ENCODE data around the gene CNNM3.
"Not testable (repeated sequence)": the region's sequence is repeated elsewhere in the genome, so short reads cannot be mapped to it uniquely, and the experiment has no call there.

Gene CNNM3

GRCh38 chr2:96841701-96842495, 25.8 kb downstream of the CNNM3 start:
- DNase-seq: no peak

- DNase-seq: no peak
These were observed 26.5 kb downstream of the CNNM3 start for GRCh38 chr2:96842600-96842999.

DNA sequence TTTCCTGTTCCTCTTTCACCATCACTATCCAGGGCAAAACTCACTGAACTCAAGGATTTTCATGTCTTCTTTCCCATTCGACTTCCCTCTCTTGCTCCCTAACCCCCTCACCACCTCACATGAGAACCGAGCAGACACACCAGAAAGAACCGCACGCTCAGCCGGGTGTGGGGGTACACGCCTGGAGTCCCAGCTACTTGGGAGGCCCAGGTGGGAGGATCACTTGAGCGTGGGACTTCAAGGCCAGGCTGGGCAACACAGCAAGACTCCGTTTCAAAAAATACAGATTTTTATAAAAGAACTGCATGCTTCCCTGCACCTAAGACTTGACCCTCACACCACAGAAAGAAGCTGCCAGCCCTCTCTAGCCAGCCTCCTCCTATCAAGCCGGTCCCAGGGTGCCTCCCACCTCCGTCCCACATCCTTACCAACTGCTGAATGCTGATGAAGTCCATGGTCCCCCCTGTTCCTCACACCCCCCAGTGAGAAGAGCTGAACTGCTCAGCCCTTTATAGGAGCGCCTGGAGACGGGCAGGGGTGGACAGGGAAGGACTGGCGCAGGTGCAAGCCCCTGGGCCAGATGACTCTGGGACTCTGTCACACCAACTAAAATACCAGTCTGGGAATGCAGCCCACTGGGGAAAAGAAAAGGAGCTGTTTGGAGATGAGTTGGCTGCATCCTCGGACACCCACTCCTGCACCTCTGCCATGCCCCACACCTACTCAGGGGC, 27.6 kb downstream of the CNNM3 start, which contains the start of gene ANKRD23:
Gene ANKRD23, minus strand, starts transcription at position 484 of the 731 bp plus-strand sequence. Its CDS starts 29 bp downstream, at position 455.
- DNase-seq: no peak

GRCh38 chr2:96844405-96844808, 28.3 kb downstream of the CNNM3 start:
- DNase-seq: no peak

- no peak for DNase-seq
These were observed 30.8 kb downstream of the CNNM3 start for GRCh38 chr2:96846825-96847224.

DNA sequence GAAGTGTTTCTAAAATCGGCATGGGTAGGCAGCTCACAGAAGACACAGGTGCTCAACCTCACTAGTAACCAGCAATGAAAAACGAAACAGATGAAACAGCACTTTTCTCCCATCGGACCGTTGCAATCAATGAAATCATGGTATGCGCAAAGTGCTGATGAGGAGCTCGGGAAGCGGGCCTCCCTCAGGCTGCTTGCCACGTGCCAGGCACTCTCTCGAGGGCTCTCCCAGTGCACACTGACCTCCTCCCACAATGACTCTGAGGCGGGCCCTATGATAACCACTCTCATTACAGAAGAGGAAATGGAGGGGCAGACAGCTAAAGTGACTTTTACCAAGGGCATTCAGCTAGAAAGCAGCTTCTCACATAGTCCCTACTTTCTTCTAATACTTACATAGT, 31.5 kb downstream of the CNNM3 start:
- no peak for DNase-seq

- no peak for DNase-seq
These were observed 32.2 kb downstream of the CNNM3 start for GRCh38 chr2:96848264-96848663.

GRCh38 chr2:96852667-96853066, 36.6 kb downstream of the CNNM3 start:
- DNase-seq: no peak

DNA sequence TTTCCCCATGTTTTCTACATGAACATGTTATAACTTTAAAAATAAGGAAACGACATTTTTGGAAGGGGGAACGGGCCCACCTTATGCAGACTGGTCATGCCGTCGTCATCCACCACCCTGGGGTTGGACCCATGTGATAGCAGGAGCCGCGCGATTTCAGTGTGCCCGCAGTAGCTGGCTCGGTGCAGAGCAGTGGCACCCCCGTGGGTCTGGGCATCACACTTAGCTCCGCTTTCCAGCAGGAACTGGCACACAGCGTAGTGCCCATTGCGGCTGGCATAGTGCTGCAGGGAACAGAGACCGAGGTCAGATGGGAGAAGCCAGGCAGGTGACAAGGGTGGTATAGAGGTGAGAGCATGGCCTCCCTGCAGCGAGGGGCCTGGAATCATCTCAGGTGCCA, 37.3 kb downstream of the CNNM3 start:
- no peak for DNase-seq

DNA sequence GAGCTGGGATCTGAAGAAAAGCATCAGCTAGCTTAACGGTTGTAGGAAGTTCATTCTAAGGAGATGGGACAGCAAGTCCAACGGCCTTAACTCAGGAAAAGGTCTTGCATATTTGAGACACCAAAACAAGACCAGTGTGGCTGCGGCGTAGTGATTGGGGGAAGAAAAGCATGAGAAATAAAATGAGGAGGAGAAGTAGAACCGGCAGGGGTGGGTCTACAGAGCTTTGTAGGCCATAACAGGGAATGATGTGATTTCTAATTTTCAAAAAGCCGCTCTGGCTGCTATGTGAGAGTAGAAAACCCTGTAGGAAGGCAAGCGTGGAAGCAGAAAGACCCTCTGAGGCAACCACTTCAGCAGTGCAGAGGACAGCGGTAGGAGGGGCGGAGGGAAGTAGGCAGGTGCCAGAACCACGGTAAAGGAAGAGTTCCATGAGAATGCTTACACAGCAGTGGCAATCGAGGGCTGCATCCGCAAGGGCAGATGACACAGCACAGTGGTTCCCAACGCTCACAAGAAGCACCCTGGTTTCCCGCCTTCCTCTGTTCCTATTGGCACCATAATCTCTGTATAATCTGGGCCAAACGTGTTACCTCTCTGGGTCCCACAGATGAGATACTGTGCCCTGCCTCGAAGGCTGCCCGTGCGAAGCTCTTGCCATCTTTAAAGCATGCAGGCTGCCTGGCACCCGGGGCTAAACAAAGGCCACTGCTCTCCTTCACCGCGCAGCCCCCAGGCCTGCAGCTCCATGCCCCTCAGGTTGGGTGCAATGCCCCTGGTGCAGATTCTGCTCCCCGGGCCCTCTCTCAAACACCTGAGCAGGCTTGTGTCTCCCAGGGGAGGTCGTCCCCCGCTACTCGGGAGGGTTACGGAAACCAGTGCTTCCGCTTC, 41.0 kb downstream of the CNNM3 start:
- peak; percentile 86 for DNase-seq

DNA sequence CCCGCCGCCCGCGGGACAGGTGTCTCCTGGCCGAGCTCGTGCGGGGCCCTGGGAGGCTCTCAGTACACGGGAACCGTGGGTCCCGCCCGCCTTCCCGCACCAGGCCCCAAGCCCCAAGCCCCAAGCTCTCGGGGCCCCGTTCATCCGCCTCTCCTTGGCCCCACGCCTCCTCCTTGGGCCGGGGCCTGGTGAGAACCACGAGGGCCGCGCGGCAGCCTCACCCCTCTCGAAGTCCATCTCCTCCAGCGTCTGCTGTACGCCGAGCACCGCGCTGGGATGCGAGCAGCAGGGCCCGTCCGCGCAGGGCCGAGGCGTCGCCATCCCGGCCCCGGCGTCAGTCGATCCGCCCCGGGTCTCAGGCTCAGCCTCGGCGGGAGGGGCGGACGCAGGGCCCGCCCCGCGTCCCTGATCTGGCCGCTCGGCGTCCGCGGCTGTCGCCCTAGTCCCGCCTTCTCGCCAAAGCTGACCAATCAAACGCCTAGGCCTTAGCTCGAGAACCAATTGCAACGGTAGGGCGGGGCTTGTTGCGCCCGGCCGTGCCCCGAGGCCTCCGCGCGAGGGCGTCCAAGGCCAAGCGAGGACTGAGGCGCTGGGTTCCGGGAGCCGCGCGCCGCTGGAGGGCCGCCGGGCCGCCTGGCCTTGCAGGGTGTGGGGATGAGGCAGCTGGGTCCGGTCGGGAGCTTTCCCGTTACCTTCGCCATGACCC, 41.8 kb downstream of the CNNM3 start, which contains the start of gene ANKRD39:
Gene ANKRD39, minus strand, starts transcription at position 350 of the 706 bp plus-strand sequence. Its CDS starts 29 bp downstream, at position 321.
- peak; percentile 100 for DNase-seq

- DNase-seq: peak; percentile 62
These were observed 43.1 kb downstream of the CNNM3 start for GRCh38 chr2:96859099-96859649.

GRCh38 chr2:96859681-96860064, 43.6 kb downstream of the CNNM3 start:
- DNase-seq: no peak

GRCh38 chr2:96860065-96861029, 44.3 kb downstream of the CNNM3 start:
- peak; percentile 58 for DNase-seq

GRCh38 chr2:96861074-96861473, 45.0 kb downstream of the CNNM3 start:
- DNase-seq: no peak

DNA sequence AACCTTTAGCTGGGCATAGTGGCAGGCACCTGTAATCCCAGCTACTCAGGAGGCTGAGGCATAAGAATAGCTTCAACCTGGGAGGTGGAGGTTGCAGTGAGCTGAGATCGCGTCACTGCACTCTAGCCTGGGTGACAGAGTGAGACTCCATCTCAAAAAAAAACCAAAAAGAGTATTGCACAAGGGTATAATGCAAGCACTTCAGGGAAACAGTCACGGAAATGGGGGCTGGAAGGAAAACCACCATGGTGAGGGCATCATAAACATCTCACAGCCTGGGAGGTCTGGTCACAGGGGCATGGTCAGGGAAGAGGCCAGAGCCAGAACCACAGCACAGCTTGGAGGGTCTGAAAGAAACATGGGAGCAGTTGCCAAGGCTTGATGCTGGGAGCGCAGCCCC, 47.0 kb downstream of the CNNM3 start:
- DNase-seq: not testable (repeated sequence)

GRCh38 chr2:96863575-96864342, 47.7 kb downstream of the CNNM3 start:
- DNase-seq: no peak

DNA sequence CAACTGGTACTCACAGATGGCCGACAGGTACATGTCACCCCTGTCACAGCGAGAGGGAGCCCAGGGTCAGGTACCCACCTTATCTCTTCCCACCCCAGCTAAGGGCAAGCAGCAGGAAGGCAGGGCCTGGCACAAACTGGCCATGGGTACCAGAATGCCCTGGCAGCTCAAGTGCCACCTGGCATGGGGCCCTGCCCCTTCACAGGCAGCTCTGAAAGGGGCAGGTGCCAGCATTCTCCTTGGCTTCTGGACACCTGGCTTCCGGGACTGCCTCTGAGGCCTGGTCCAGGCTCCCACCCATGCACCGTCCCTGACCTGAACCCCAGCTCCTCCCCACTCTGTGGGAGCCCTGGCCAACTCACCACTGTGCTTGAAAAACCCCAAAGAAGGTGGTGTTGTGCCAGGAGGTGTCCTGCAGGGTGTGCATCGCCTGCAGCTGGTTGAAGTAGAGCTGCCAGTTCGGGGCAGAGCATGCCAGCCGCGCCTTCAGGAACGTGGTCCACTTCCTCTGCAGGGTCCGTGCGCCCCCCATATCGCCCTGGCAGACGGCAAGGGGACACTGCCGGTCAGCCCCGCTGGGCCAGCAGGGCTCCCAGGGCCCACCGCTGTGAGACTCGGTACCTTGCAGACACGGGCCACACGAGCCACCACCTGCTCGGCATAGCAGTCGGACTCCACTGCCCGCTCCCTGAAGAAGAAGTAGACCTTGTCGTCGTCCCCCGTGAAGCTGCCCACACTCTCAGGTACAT, 48.4 kb downstream of the CNNM3 start:
- DNase-seq: peak; percentile 50

DNA sequence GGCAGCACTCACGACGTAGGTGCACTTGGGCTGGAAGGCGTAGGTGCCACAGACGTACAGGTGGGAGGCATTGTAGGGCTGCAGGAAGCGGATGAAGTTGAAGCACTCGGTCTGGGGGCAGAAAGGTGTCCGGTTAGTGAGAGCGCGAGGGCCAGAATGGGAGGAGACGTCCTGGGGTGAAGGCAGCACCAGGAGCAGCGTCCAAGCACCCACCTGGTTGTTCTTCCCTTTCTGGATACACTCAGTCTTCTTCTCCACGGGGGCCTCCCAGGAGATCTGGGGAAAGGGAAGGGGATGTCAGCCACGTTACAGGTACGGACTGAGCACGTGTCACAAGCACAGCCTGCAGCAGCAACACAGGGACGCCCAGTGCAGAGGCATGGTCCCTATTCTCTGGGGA, 49.6 kb downstream of the CNNM3 start:
- no peak for DNase-seq
